Stimulated activated CD4-positive, alpha-beta T cell treated with anti-CD3 and anti-CD28 coated beads, TNF-alpha, amount 100 ng/mL, for 48 hours (primary cell): ENCODE measurements around the gene ERFL.

Source experiments
- DNase-seq, 3 donors: peaks; one replicate each; pipeline ENCODE4 v3.0.0-alpha.2; 2020; ENCODE audit warnings: low read depth in 3 of 3

ERFL gene

GRCh38 chr19:41897820-41898219, 30.4 kb downstream of the ERFL start:
- no peak for DNase-seq

DNA sequence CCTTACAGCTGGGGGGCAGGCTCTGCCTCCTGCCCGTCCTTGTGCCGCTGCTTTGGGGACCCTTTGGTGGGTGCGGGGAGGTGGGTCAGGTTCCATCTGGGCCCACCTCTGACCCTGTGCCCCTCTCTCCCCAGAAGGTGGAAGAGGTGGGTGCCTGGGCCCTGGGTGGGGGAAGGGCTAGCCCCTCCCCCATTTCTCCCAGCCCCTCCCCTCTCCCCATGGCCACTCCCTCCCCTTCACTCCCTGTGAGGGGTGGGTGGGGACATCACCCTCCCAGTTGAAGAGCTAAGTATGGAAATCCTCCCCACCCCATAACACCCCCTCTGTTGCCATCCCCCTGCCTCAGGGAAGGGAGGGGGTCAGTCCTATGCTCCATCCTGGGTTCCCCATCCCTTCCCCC, 31.1 kb downstream of the ERFL start:
- no peak for DNase-seq

DNA sequence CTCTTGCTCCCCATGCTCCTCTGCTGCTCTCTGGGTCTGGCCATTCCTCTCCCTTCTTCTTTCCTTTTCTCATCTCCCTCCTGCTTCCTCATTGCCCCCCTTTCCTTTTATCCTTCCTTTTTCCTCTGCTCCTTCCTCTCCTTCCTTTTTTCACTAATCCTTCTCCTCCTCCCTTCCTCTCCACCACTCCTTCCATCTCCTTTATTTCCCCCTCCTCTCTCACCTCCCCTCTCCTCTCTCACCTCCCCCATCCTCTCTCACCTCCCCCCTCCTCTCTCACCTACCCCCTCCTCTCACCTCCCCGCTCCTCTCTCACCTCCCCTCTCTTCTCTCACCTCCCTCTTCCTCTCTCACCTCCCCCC, 31.7 kb downstream of the ERFL start:
- DNase-seq, result no peak

- no peak for DNase-seq
These were observed 32.3 kb downstream of the ERFL start for GRCh38 chr19:41895745-41896580.

DNA sequence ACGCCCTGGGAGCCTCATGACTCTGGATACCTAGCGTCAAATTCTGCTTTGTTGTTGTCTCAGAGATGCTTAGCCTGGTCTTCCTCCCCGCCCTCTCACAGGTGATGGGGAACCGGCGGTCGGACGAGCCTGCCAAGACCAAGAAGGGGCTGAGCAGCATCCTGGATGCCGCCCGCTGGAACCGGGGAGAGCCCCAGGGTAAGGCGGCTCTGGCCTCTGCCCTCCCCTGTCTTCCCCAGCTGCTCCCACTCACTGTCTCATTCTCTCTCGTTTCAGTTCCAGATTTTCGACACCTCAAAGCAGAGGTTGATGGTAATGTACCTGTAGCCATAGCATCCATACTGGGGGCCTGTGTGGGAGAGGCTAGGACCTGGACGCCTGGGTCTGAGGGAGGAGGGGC, 33.9 kb downstream of the ERFL start:
- no peak for DNase-seq

DNA sequence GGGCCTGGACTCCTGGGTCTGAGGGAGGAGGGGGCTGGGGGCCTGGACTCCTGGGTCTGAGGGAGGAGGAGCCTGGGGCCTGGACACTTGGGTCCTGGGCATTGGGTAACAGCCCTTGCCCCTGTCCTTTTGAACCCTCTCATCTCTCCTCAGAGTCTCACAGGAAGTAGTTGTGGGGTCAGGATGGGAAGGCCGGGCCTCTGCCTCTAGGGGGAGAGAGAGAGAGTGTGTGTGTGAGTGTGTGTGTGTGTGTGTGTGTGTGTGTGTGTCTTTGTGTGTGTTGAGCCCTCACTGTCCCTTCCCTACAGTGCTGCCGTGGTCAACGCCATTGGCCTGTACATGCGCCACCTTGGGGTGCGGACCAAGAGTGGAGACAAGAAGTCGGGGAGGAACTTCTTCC, 34.4 kb downstream of the ERFL start:
- DNase-seq, result no peak

DNA sequence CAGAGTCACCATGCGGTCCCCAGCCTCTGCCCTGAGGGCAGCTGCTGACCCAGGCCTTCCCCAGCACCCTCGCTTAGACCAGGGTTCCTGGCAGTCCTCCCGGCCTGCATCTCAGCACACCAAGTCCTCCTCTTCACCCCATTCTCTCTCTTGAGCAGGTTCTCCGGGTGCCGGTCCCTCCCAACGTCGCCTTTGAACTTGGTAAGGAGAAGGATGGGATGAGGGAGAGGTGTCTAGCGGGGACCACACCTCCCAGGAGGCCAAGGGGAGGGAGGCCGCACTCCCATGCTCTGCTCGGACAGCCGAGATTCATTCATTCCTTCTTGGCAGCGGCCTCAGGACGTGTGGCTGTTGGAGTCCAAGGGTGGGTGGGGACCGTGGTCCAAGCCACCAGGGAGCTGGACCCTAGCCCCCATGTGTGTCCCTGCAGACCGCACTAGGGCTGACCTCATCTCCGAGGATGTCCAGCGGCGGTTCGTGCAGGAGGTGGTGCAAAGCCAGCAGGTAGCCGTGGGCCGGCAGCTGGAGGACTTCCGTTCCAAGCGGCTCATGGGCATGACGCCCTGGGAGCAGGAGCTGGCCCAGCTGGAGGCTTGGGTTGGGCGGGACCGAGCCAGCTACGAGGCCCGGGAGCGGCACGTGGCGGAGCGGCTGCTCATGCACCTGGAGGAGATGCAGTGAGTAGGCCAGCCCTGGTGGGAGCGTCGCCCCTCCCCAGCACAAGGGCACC, 35.9 kb downstream of the ERFL start:
- DNase-seq, result no peak

DNA sequence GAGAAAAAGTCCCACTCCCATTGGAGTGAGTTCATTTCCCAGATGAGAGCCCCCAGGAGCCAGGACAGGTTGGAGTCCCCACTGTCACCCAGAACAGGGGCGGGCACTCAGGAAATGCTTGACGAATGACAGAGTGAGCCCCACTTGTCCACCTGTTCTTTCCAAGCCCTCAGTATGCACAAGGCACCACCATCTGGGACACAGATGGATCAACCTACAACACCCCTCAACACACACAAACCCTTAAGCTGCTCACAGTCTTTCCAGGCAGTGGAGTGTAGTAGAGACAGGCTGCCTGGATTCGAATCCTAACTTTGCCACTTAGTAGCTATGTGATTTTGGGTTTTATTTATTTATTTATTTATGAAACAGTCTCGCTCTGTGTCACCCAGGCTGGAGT, 37.3 kb downstream of the ERFL start:
- no peak for DNase-seq

DNA sequence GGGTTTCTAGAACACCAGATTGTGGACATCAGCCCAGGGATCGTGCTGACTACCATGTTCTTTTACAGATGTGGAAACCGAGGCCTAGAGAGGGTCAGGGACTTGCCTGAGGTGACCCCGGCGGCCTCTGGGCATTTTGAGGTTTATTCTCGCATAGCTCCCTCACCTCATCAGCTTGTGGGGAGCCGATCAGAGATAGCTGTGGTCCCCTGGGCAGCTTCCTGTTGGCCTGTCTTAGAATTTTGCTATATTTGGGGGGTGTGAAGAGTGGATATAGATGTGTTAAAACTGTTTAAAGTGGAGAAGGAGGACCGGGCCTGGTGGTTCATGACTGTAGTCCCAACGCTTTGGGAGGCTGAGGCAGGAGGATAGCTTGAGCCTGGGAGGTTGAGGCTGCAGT, 38.4 kb downstream of the ERFL start:
- DNase-seq, result no peak

GRCh38 chr19:41888926-41889325, 39.3 kb downstream of the ERFL start:
- DNase-seq, result no peak

DNA sequence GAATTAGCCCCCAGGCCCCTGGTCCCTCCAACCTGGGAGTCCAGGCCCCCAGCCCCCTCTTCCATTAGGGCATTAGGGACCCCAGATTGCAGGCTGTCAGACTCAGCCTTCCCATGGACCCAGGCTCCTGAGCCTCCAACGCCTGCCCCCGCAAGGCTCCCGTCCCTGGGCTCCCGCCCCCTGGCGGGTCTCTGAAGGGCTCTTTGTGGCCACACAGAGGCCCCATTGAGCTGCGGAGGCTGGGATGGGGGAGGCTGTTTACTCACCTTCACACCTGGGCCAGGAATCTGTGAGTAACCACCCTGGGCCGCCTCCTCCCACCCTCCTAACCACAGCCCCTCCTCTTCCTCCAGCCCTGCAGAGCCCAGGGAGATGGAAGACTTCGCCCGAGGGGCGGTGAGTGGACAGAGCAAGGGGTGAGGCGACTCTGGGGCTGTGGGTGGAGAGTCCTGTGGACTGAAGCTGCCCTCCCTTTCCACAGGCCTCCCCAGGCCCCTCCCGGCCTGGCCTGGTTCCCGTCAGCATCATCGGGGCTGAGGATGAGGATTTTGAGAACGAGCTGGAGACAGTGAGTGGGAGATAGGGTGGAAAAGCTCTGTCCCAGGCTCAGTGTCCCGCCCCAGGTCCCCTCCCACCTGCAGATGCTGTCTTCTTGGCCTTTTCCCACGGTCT, 40.4 kb downstream of the ERFL start:
- peak in 2 of 3 donors; percentile 81 to 87 for DNase-seq

GRCh38 chr19:41886761-41887710, 41.2 kb downstream of the ERFL start:
- no peak for DNase-seq

- DNase-seq, result peak; percentile 81 to 89 (median 83)
These were observed 44.2 kb downstream of the ERFL start for GRCh38 chr19:41883821-41884733.

- DNase-seq, result no peak
These were observed 44.8 kb downstream of the ERFL start for GRCh38 chr19:41883463-41883820.

DNA sequence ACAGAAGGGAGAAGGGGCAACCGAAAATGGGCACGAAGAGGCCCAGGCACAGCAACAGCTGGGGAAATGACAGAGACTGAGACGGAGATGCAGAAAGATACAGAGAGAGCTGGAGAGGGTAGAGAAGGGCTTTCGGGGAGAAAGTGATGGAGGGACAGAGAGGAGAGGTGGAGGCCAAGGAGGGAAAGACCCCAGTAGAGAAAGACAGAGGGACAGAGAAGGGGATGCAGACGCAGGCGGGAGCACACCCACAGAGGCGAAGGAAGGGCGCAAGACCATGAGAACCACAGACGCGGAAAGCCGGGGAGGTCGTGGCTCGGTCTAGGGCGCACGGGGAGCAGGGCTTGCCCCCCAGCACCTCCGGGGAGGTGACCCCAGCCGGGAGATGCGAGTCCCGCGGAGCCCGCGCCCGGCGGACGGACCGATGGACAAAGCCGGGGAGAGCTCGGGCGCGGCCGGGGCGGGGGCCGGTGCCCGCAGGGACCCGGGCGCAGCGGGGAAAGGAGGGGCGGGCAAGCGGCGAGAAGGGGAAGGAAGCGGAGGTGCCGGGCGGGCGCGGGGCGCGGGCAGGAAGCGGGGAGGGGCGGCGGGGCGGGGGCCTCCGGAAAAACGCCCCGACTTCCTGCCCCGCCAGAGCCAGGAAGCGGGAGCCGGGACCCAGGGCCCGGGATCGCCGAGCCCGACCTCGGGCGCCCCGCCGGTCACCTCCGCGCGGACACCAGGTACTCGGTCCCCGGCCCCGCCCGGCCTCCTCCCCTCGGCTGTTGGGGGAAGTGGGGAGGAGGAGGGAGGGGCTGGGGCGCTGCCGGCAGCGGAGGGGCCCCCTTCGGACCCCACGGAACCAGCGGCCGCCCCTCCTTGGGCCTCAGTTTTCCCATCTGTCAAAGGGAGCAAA, 45.4 kb downstream of the ERFL start, which contains the start of gene ARHGEF1:
Gene ARHGEF1 (plus strand): TSS at position 617 of the 895 bp plus-strand sequence. CDS start 4,899 bp downstream, outside the sequence.
- peak in 1 of 3 donors; percentile 59 for DNase-seq

DNA sequence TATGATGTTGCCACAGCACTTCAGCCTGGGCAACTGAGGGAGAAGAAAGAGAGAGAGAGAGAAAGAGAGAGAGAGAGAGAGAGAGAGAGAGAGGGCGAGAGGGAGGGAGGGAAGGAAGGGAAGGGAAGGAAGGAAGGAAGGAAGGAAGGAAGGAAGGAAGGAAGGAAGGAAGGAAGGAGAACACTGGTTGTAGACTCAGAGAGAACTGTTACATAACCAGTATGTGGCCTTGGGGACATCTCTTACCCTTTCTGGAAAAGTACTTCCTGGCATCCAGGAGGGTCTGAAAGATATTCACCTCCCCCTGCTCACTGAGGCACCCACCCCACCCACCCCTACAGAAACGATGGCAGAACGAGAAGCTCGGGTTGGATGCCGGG, 47.9 kb downstream of the ERFL start:
- no peak for DNase-seq

GRCh38 chr19:41879670-41880328, 48.5 kb downstream of the ERFL start:
- no peak for DNase-seq

GRCh38 chr19:41879080-41879479, 49.2 kb downstream of the ERFL start:
- DNase-seq, result no peak
